ENCODE measurements around the gene ITGA2.

Gene ITGA2

GRCh38 chr5:53022930-53023511, 33.9 kb downstream of the ITGA2 start:
- DNase-seq, result no peak

GRCh38 chr5:53023969-53024368, 34.8 kb downstream of the ITGA2 start:
- DNase-seq, result no peak

- no peak for DNase-seq
Measured at GRCh38 chr5:53024535-53024934, 35.4 kb downstream of the ITGA2 start.

- DNase-seq, result no peak
Measured at GRCh38 chr5:53025487-53025886, 36.3 kb downstream of the ITGA2 start.

- DNase-seq, result no peak
Measured at GRCh38 chr5:53027913-53028312, 38.8 kb downstream of the ITGA2 start.

- DNase-seq, result no peak
Measured at GRCh38 chr5:53029608-53030007, 40.5 kb downstream of the ITGA2 start.

GRCh38 chr5:53030893-53031292, 41.7 kb downstream of the ITGA2 start:
- DNase-seq, result no peak

- DNase-seq, result peak; percentile 48
Measured at GRCh38 chr5:53031695-53032096, 42.5 kb downstream of the ITGA2 start.

GRCh38 chr5:53032188-53032587, 43.0 kb downstream of the ITGA2 start:
- no peak for DNase-seq

GRCh38 chr5:53034832-53035231, 45.7 kb downstream of the ITGA2 start:
- no peak for DNase-seq

GRCh38 chr5:53035868-53036381, 46.8 kb downstream of the ITGA2 start:
- DNase-seq, result no peak

- no peak for DNase-seq
Measured at GRCh38 chr5:53037141-53037859, 48.1 kb downstream of the ITGA2 start.

- DNase-seq, result no peak
Measured at GRCh38 chr5:53038196-53038847, 49.2 kb downstream of the ITGA2 start.

GRCh38 chr5:53039855-53040254, 50.7 kb downstream of the ITGA2 start:
- no peak for DNase-seq

GRCh38 chr5:53041071-53041692, 52.0 kb downstream of the ITGA2 start:
- DNase-seq, result no peak

GRCh38 chr5:53041740-53042139, 52.6 kb downstream of the ITGA2 start:
- DNase-seq, result no peak

- no peak for DNase-seq
Measured at GRCh38 chr5:53045263-53045662, 56.1 kb downstream of the ITGA2 start.

GRCh38 chr5:53048248-53048647, 59.1 kb downstream of the ITGA2 start:
- DNase-seq, result no peak

- no peak for DNase-seq
Measured at GRCh38 chr5:53052499-53052898, 63.3 kb downstream of the ITGA2 start.

- DNase-seq, result no peak
Measured at GRCh38 chr5:53053364-53053763, 64.2 kb downstream of the ITGA2 start.

GRCh38 chr5:53055365-53055764, 66.2 kb downstream of the ITGA2 start:
- no peak for DNase-seq

- DNase-seq, result no peak
Measured at GRCh38 chr5:53059281-53059680, 70.1 kb downstream of the ITGA2 start.

GRCh38 chr5:53063176-53063575, 74.0 kb downstream of the ITGA2 start:
- no peak for DNase-seq

GRCh38 chr5:53063791-53064190, 74.6 kb downstream of the ITGA2 start:
- no peak for DNase-seq
